ENCODE data around the gene DUSP15.

The DUSP15 gene

GRCh38 chr20:31894980-31895675, 24.8 kb upstream of the DUSP15 start:
- DNase-seq (ENCODE audit: low spot score): peak; percentile 20

DNA sequence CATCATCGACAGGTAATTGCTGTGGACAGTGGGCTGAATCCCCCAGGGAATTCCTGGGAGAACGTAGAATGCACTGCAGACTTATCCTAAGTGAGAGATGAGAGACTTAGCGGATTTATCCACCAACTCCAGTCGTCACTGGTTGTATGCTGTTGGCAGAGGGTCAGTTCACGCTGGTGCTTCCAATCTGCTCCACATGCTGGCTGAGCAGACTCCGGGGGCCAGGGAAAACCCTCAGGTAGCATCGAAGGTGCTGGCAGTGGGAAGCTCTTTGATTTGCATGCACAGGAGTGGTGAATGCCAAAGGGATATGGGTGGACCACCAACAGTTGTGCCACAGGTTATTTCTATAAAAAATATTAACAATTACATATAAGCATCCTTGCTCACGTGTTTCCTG, 20.3 kb upstream of the DUSP15 start:
- no peak for DNase-seq (ENCODE audit: low spot score)

GRCh38 chr20:31883829-31884228, 13.5 kb upstream of the DUSP15 start:
- no peak for DNase-seq (ENCODE audit: low spot score)

DNA sequence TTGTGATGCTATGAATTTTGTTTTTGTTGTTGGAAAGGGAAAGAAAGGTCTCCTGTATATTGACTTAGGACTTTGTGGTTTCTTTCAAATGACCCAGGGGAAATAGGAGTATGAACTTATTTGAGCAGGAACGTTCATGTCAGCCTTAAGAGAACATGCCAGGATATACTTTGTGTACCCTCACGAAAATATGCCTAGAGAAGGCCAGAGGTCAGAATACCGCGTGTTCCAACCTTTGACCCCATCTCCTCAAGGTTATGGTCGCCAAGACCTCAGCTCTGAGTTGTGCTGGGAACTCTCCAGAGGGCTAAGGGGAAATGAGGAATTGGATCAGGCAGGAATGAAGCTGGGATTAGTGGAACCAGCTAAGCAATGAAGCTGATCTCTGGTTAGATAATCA, 11.6 kb upstream of the DUSP15 start:
- DNase-seq (ENCODE audit: low spot score): no peak

- DNase-seq (ENCODE audit: low spot score): peak; percentile 83
Observed at GRCh38 chr20:31879143-31879987, 9.0 kb upstream of the DUSP15 start.

GRCh38 chr20:31877684-31878083, 7.4 kb upstream of the DUSP15 start:
- DNase-seq (ENCODE audit: low spot score): no peak

GRCh38 chr20:31875671-31876070, 5.3 kb upstream of the DUSP15 start:
- DNase-seq (ENCODE audit: low spot score): no peak

GRCh38 chr20:31872406-31872805, 2.1 kb upstream of the DUSP15 start:
- no peak for DNase-seq (ENCODE audit: low spot score)

DNA sequence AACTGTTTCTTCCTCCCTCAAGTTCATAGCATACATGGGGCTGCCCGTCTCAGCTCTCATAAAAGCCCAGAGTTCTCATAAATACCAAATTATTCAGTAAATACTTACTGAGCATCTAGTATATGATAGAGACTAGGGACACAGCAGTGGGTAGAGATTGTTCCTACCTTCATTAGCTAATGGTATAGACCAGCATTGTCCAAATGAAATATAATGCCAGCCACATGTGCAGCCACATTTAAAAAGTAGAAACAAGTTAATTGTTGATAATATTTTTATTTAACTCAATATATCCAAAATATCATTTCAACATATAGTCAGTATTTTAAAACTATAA, 1.3 kb upstream of the DUSP15 start:
- DNase-seq (ENCODE audit: low spot score): no peak

DNA sequence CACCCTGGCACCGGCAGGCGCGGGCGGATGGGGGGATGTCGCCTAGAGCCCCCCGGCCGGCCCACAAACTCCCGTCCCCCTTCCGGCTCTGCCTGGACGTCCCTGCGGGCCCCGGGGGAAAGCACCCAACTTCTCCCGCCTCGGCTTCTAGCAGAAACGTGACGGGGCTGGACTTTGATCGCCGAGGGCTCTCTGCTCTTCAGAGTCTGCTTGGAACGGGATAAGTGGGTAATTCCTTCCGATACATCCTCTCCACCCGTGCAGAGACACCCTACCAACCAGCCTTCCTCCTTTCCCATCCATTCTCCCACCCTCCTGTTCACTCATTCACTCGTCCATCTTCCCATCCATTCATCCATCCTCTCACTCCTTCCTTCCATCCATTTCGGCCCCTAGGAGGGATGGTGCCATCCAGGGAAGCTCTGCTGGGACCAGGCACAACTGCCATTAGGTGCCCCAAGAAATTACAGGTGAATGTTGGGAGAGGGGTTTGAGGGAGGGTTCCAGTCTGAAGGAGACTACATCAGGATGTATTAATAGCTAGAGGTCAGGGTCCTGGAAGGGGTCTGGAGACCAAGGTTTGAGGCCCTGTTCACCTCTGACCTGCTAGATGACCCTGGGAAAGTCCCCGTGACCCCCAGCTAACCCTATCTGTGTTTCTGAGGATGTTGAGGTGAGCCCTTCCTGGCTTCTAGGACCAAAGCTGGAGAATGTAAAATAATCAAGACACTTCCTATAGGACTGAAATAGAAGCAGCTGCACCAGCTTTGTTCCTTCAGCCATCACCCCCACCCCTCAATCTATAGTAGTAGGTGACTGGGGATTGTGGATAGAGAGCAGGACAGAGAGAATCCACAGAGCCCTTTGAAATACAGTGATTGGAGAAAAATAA, 645 bp upstream of the DUSP15 start:
- DNase-seq (ENCODE audit: low spot score): no peak

- no peak for DNase-seq (ENCODE audit: low spot score)
Observed at GRCh38 chr20:31869673-31869941, 720 bp downstream of the DUSP15 start.

GRCh38 chr20:31868853-31869672, 1.3 kb downstream of the DUSP15 start:
- DNase-seq (ENCODE audit: low spot score): no peak

DNA sequence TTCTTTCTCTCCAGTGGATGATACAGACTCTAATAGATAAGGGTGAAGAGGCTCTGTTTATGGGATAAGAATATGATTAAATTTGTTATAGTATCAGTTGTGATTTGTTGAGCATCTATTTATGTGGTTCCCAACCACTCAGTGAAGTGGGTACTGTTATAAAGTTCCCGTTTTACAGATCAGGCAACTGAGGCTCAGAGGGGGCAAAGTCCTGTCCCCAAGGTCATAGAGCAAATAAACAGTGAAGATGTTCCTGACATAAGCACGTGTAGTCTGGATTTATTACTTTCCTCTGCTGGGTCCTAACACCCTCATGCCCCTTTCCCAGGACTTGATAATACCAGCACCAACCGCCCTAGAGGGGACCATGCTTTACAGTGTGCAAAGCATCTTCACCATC, 4.1 kb downstream of the DUSP15 start:
- no peak for DNase-seq (ENCODE audit: low spot score)

- DNase-seq (ENCODE audit: low spot score): no peak
Observed at GRCh38 chr20:31864521-31865400, 5.6 kb downstream of the DUSP15 start.

- no peak for DNase-seq (ENCODE audit: low spot score)
Observed at GRCh38 chr20:31863296-31864085, 6.8 kb downstream of the DUSP15 start.

GRCh38 chr20:31862506-31862905, 7.8 kb downstream of the DUSP15 start:
- no peak for DNase-seq (ENCODE audit: low spot score)

DNA sequence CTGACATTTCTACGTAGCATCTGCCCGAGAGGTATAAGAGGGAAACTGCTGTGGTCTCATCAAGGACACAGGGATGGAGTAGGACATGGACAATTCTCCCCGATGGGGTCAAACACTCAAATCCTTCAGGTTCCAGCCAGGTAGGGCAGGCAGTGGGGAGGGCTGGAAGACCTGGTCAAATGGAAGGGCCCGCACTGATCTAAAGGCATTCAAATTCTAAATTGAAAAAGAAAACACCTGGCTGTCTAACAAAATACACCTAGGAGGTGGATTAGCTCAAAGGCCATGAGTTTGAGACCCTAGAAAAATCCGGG, 8.2 kb downstream of the DUSP15 start:
- DNase-seq (ENCODE audit: low spot score): no peak

GRCh38 chr20:31861385-31862156, 8.8 kb downstream of the DUSP15 start:
- peak; percentile 63 for DNase-seq (ENCODE audit: low spot score)

- DNase-seq (ENCODE audit: low spot score): no peak
Observed at GRCh38 chr20:31861135-31861384, 9.3 kb downstream of the DUSP15 start.
